SU-DHL-6 (cell line): ENCODE measurements around the gene JAM2.

Experiments used
- EZH2phosphoT487 ChIP-seq: fragments of 200-600 bp; sonication (generic), shearing (Covaris generic); conservative IDR thresholded peaks from 2 replicates; pipeline ENCODE4 v1.6.1; 2018; ENCODE audit warnings: mild to moderate bottlenecking, antibody characterized with exemption, low read length, moderate library complexity, mixed read lengths
- TF ChIP-seq, protein P1 (sequence below): fragments of 200-600 bp; sonication (generic); IDR thresholded peaks from one replicate; pipeline ENCODE4 v1.5.1; 2017; ENCODE audit warnings: antibody characterized with exemption, mild to moderate bottlenecking, low read length, moderate library complexity; ENCODE audit not compliant: insufficient read depth, poor library complexity, severe bottlenecking

- TF ChIP-seq, protein P1, sequence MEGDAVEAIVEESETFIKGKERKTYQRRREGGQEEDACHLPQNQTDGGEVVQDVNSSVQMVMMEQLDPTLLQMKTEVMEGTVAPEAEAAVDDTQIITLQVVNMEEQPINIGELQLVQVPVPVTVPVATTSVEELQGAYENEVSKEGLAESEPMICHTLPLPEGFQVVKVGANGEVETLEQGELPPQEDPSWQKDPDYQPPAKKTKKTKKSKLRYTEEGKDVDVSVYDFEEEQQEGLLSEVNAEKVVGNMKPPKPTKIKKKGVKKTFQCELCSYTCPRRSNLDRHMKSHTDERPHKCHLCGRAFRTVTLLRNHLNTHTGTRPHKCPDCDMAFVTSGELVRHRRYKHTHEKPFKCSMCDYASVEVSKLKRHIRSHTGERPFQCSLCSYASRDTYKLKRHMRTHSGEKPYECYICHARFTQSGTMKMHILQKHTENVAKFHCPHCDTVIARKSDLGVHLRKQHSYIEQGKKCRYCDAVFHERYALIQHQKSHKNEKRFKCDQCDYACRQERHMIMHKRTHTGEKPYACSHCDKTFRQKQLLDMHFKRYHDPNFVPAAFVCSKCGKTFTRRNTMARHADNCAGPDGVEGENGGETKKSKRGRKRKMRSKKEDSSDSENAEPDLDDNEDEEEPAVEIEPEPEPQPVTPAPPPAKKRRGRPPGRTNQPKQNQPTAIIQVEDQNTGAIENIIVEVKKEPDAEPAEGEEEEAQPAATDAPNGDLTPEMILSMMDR: no peak
- TF ChIP-seq EZH2phosphoT487: no peak
Measured at GRCh38 chr21:25750085-25750484, 111.0 kb downstream of the JAM2 start.
